ENCODE measurements around the gene AGAP2. TPM values are rescaled to one million over a fixed set of nuclear protein-coding genes. Genes with fewer than 3 reads are reported as not detected.

The AGAP2 gene
- total and polyA plus RNA-seq, 2 of the 8 experiments (the other 6 are each of a cell fraction or from before 2014, with no cell fraction given), result 1.5 TPM

- TF ChIP-seq POLR2A (IDR thresholded peaks at IDR 0.05; ENCODE audit: control extremely low read depth in 1 of 2, low read depth in 2 of 2, low read length in 2 of 2) (peak in 1 of 2 experiments; percentile 29; a peak in 2 of 3 replicates), FOSL1 (IDR thresholded peaks at IDR 0.05; ENCODE audit: insufficient read depth, low read depth, low read length) (no peak), RNF2 (IDR thresholded peaks at IDR 0.05; ENCODE audit: borderline replicate concordance, low read depth, low read length, missing control alignments, poor library complexity, severe bottlenecking) (no peak), CREB1 (IDR thresholded peaks at IDR 0.05) (no peak)
- TF ChIP-seq, protein P1, sequence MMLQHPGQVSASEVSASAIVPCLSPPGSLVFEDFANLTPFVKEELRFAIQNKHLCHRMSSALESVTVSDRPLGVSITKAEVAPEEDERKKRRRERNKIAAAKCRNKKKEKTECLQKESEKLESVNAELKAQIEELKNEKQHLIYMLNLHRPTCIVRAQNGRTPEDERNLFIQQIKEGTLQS (IDR thresholded peaks at IDR 0.05; ENCODE audit: insufficient read depth, low read depth, low read length), result no peak
- TF ChIP-seq, protein P2, sequence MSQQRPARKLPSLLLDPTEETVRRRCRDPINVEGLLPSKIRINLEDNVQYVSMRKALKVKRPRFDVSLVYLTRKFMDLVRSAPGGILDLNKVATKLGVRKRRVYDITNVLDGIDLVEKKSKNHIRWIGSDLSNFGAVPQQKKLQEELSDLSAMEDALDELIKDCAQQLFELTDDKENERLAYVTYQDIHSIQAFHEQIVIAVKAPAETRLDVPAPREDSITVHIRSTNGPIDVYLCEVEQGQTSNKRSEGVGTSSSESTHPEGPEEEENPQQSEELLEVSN (IDR thresholded peaks at IDR 0.05), result no peak
- Histone ChIP-seq H3K4me3 (ENCODE audit: extremely low read depth in 1 of 4, insufficient read depth in 2 of 4, low read depth in 3 of 4, low read length in 4 of 4) (peak overlapping the region; percentile 39 to 66 (median 64); a peak in 5 of 8 replicates), H3K79me1 (ENCODE audit: low read depth, low read length) (no peaks in the 10 kb centered on the region), H2BK12ac (ENCODE audit: low read depth, low read length) (no peak overlapping the region), H4K5ac (ENCODE audit: insufficient read length, low read depth, low read length) (no peak overlapping the region), H2BK5ac (ENCODE audit: low read depth, low read length) (no peak overlapping the region), H3K56ac (replicated peaks; ENCODE audit: insufficient read length, low read depth, low read length) (no peak overlapping the region), H3K27ac (ENCODE audit: low read depth, low read length) (no peak overlapping the region), H3K4me2 (ENCODE audit: insufficient read depth in 1 of 2, low read depth in 2 of 2, low read length in 2 of 2) (peak overlapping the region; percentile 87 to 96), H3K27me3 (replicated peaks in 1 of 4; ENCODE audit: control insufficient read depth in 3 of 4, extremely low read depth in 1 of 4, insufficient read depth in 3 of 4, low read length in 3 of 4) (peaks cover 22 to 39% (median 37%) of the 10 kb centered on the region in 4 experiments), H3K79me2 (ENCODE audit: control insufficient read depth in 1 of 2, insufficient read depth in 2 of 2, low read length in 2 of 2) (no peaks in the 10 kb centered on the region), H3K9me3 (ENCODE audit: insufficient read depth in 2 of 2, low read depth in 1 of 2, low read length in 1 of 2) (no peaks in the 10 kb centered on the region), H4K20me1 (replicated peaks in 1 of 2; ENCODE audit: control insufficient read depth in 1 of 2, insufficient read depth in 2 of 2, low read length in 2 of 2) (peaks cover 0 to 12% of the 10 kb centered on the region in 2 experiments), H3K23me2 (ENCODE audit: low read depth, low read length) (peaks cover 23% of the 10 kb centered on the region), H4K91ac (replicated peaks; ENCODE audit: insufficient read length, low read length) (no peak overlapping the region), H3K4ac (replicated peaks; ENCODE audit: insufficient read length, low read depth, low read length) (no peak overlapping the region), H2BK20ac (ENCODE audit: low read length) (no peak overlapping the region), H3K14ac (ENCODE audit: insufficient read length) (no peak overlapping the region), H2AFZ (ENCODE audit: low read length) (peak overlapping the region; percentile 91), H3K18ac (ENCODE audit: extremely low read depth, low read length) (no peak overlapping the region), H2BK15ac (ENCODE audit: low read length) (no peak overlapping the region), H3K9ac (replicated peaks in 1 of 4; ENCODE audit: extremely low read depth in 1 of 4, low read depth in 3 of 4, low read length in 3 of 4) (no peak overlapping the region), H2BK120ac (replicated peaks; ENCODE audit: low read depth, low read length) (no peak overlapping the region), H3K23ac (ENCODE audit: insufficient read length) (no peak overlapping the region), H4K8ac (ENCODE audit: extremely low read depth, insufficient read depth, low read length) (no peak overlapping the region), H3K36me3 (ENCODE audit: control insufficient read depth in 2 of 4, insufficient read depth in 4 of 4, low read length in 3 of 4) (peaks cover 6 to 9% (median 7%) of the 10 kb centered on the region in 4 experiments; a peak in 7 of 8 replicates), H2AK5ac (ENCODE audit: low read depth, low read length) (no peak overlapping the region), H3K4me1 (replicated peaks in 1 of 4; ENCODE audit: control insufficient read depth in 3 of 4, insufficient read depth in 4 of 4, low read length in 3 of 4) (peaks cover 13 to 22% (median 19%) of the 10 kb centered on the region in 4 experiments)
- ChIA-PET POLR2A (ENCODE audit: partially characterized antibody) (interaction anchor here (0.7 to 5.4 kb wide), 13 partner anchors 8 to 80 kb away, joined by 3 to 35 read pairs (median 4); partner anchors contain the start of genes CDK4, EEF1AKMT3, MARCHF9 and METTL1), CTCF (ENCODE audit: partially characterized antibody) (interaction anchor here (0.5 to 1.6 kb wide), 7 partner anchors 8 to 181 kb away, joined by 3 to 15 read pairs (median 4); no protein-coding TSS in a partner anchor)
- DNase-seq (ENCODE audit: low read depth in 1 of 2, low spot score in 2 of 2) (no peak), FAIRE-seq (no peak)
- WGBS, 2 experiments (ENCODE audit: extremely low coverage in 1 of 2, insufficient coverage in 1 of 2, insufficient read length in 1 of 2, insufficient replicate concordance in 2 of 2, low coverage in 1 of 2, low lambda C conversion rate in 2 of 2, missing lambda C conversion rate in 1 of 2), result 76% methylated on average over 6 of the region's 6 CpGs; no CpG with 5 or more reads in 1 of the 2 experiments
These were observed 25.5 kb upstream of the AGAP2 start for GRCh38 chr12:57763881-57764661.
